HepG2 (cell line): Measurements from ENCODE around the gene ADARB2. TPM values are rescaled to one million over a fixed set of nuclear protein-coding genes. Genes with fewer than 3 reads are reported as not detected.

ENCODE experiments used
- ATAC-seq: fragments of 200-7000 bp; cut with Tn5 transposase; 3 replicates; pipeline ENCODE4 v1.9.1; 2020; ENCODE audit warnings: mild to moderate bottlenecking, moderate library complexity
- BruUV-seq: library from RNA; stranded (reverse); fragments of 400-500 nt; replicated peaks from 2 replicates; lab custom pipeline; 2021; lab: Mats Ljungman, UMichigan
- CTCF ChIA-PET: fragments of 300-600 bp; formaldehyde crosslinking; extraction: SDS; loops from one replicate; lab custom pipeline; 2021; ENCODE audit warnings: low total read pairs, inconsistent platforms, low intra/inter-chr PET ratio; lab: Yijun Ruan, JAX
- POLR2A ChIA-PET: fragments of 350-600 bp; sonication (Branson Sonifier 250); formaldehyde crosslinking; loops from one replicate; lab custom pipeline; 2020; ENCODE audit warnings: antibody characterized with exemption, inconsistent platforms; lab: Yijun Ruan, JAX
- DNase-seq: peaks from one replicate; pipeline ENCODE4 v3.0.0-alpha.2; 2015; ENCODE audit warnings: low spot score
- FAIRE-seq: peaks from 3 replicates; lab custom pipeline; 2011; peaks lifted over from hg19 to GRCh38; lab: Jason Lieb, UNC
- H2AFZ ChIP-seq: one replicate; pipeline ENCODE4 v1.6.1; 2011; ENCODE audit warnings: low read length, inconsistent platforms
- H3K27ac ChIP-seq: fragments of 300-600 bp; 3 replicates; pipeline ENCODE4 v1.8.0; 2011; ENCODE audit warnings: mixed run types, mild to moderate bottlenecking, mixed read lengths, low read length, inconsistent platforms; ENCODE audit not compliant: insufficient read depth; ENCODE audit errors: extremely low read length
- H3K27me3 ChIP-seq, 2 experiments: fragments of 200-600 bp in 1 of 2; 2 replicates in 1 of 2; 3 replicates in 1 of 2; pipeline versions ENCODE4 v1.6.0 to v1.8.0; 2011; ENCODE audit warnings: low read length in 2 of 2, mild to moderate bottlenecking in 2 of 2, moderate library complexity in 2 of 2, inconsistent platforms in 1 of 2; ENCODE audit not compliant: insufficient read depth in 2 of 2, control insufficient read depth in 1 of 2
- H3K36me3 ChIP-seq, 2 experiments: fragments of 200-600 bp in 1 of 2; replicated peaks in 1 of 2; 2 replicates in 1 of 2; 3 replicates in 1 of 2; pipeline versions ENCODE4 v1.5.1 to v1.8.0; 2011; ENCODE audit warnings: low read length in 2 of 2, inconsistent platforms in 1 of 2; ENCODE audit not compliant: insufficient read depth in 2 of 2, control insufficient read depth in 1 of 2
- H3K4me1 ChIP-seq: 2 replicates; pipeline ENCODE4 v1.5.1; 2012; ENCODE audit warnings: low read length, inconsistent platforms; ENCODE audit not compliant: insufficient read depth
- H3K4me2 ChIP-seq: 2 replicates; pipeline ENCODE4 v1.6.0; 2011; ENCODE audit warnings: low read depth, low read length, inconsistent platforms
- H3K4me3 ChIP-seq, 3 experiments: fragments of 200-600 bp in 1 of 3; sonication (generic), shearing (Covaris generic) in 1 of 3; replicated peaks in 1 of 3; 2 replicates each; pipeline ENCODE4 v1.5.1; 2011 to 2016; ENCODE audit warnings: low read length in 3 of 3, inconsistent platforms in 2 of 3, low read depth in 2 of 3, mild to moderate bottlenecking in 2 of 3, control low read depth in 1 of 3, mixed read lengths in 1 of 3; ENCODE audit not compliant: insufficient read depth in 1 of 3
- H3K79me2 ChIP-seq: one replicate; pipeline ENCODE4 v1.6.1; 2011; ENCODE audit warnings: low read length, inconsistent platforms; ENCODE audit not compliant: insufficient read depth
- H3K9ac ChIP-seq: 2 replicates; pipeline ENCODE4 v1.6.0; 2011; ENCODE audit warnings: mild to moderate bottlenecking, low read depth, low read length, inconsistent platforms; ENCODE audit not compliant: insufficient read depth
- H3K9me3 ChIP-seq: 2 replicates; pipeline ENCODE4 v1.5.1; 2012; ENCODE audit warnings: mild to moderate bottlenecking, low read length
- H4K20me1 ChIP-seq: 2 replicates; pipeline ENCODE4 v1.6.0; 2011; ENCODE audit warnings: inconsistent platforms, mild to moderate bottlenecking, low read length, moderate library complexity; ENCODE audit not compliant: insufficient read depth
- CENPX ChIP-seq: sonication (generic); formaldehyde crosslinking; IDR thresholded peaks from 2 replicates; pipeline ENCODE4 v1.9.0; 2021; ENCODE audit warnings: mild to moderate bottlenecking, missing genetic modification reagents, moderate library complexity
- HMGA1 ChIP-seq: sonication (generic); formaldehyde crosslinking; conservative IDR thresholded peaks from 2 replicates; pipeline ENCODE4 v1.4.0; 2020; ENCODE audit warnings: missing genetic modification reagents
- KLF13 ChIP-seq: sonication (generic); formaldehyde crosslinking; IDR thresholded peaks from 2 replicates; pipeline ENCODE4 v1.4.0; 2020; ENCODE audit warnings: mild to moderate bottlenecking, missing genetic modification reagents
- POGK ChIP-seq: sonication (generic); formaldehyde crosslinking; conservative IDR thresholded peaks from 2 replicates; pipeline ENCODE4 v1.8.0; 2022; ENCODE audit warnings: mild to moderate bottlenecking, moderate library complexity, missing genetic modification reagents
- RFXAP ChIP-seq: sonication (generic); formaldehyde crosslinking; IDR thresholded peaks from 2 replicates; pipeline ENCODE4 v1.4.0; 2020; ENCODE audit warnings: missing genetic modification reagents, borderline replicate concordance
- ZBTB7A ChIP-seq: sonication (generic); formaldehyde crosslinking; IDR thresholded peaks from 2 replicates; pipeline ENCODE4 v1.8.0; 2022; ENCODE audit warnings: mild to moderate bottlenecking, missing genetic modification reagents
- ZBTB8A ChIP-seq: sonication (generic); formaldehyde crosslinking; IDR thresholded peaks from 2 replicates; pipeline ENCODE4 v1.4.0; 2020; ENCODE audit warnings: mild to moderate bottlenecking, low read depth, missing genetic modification reagents, borderline replicate concordance
- WGBS: methylation state at CpG from one replicate; pipeline ENCODE4 v1.1.6; 2017; ENCODE audit warnings: low lambda C conversion rate; 5-methylcytosine and 5-hydroxymethylcytosine counted together
- in situ Hi-C: cut with HindIII; loops from 2 replicates; pipeline ENCODE4 v1.10.0; 2017; ENCODE audit warnings: low pct_unique_long_range_greater_than_20kb; ENCODE audit not compliant: extremely low pct_ligation_motif_present
- intact Hi-C: fragments of 100-400 bp; cut with micrococcal nuclease; formaldehyde crosslinking; loops from one replicate; pipeline ENCODE4 v1.10.0; 2022; ENCODE audit not compliant: unreplicated experiment
- polyA plus RNA-seq, 8 experiments: library from polyadenylated mRNA; depleted of rRNA in 3 of 8; stranded (reverse) in 7 of 8; unstranded in 1 of 8; fragments of >200 nt; fragmentation: Illumina TruSeq in 4 of 8; extraction: Trizol in 4 of 8; gene quantifications; 2 replicates each; pipeline versions ENCODE4 v1.2.1 to v1.2.3, GENCODE V29; 2011 to 2016; ENCODE audit warnings: low read depth in 4 of 8, missing spikeins in 1 of 8, mixed read lengths in 1 of 8; ENCODE audit not compliant: insufficient read depth in 1 of 8
- total RNA-seq, 5 experiments: library from RNA; depleted of rRNA; stranded (reverse); fragments of >200 nt; fragmentation: Illumina TruSeq; extraction: Trizol; gene quantifications; 2 replicates each; pipeline ENCODE4 v1.2.3, GENCODE V29; 2016; ENCODE audit warnings: low read depth in 1 of 5
- TF ChIP-seq, protein P1 (sequence below): sonication (generic); formaldehyde crosslinking; conservative IDR thresholded peaks from 2 replicates; pipeline ENCODE4 v1.5.0; 2020; ENCODE audit warnings: missing genetic modification reagents
- TF ChIP-seq, protein P2 (sequence below): sonication (generic); formaldehyde crosslinking; IDR thresholded peaks from 2 replicates; pipeline ENCODE4; 2020; ENCODE audit warnings: missing genetic modification reagents, mild to moderate bottlenecking, borderline replicate concordance
- TF ChIP-seq, protein P3 (sequence below): IDR thresholded peaks from 2 replicates; pipeline ENCODE4 v1.6.1; 2016; ENCODE audit warnings: low read depth
- TF ChIP-seq, protein P4 (sequence below), 2 experiments: sonication (generic) in 1 of 2; formaldehyde crosslinking in 1 of 2; IDR thresholded peaks; 2 replicates each; pipeline versions ENCODE4 v1.4.0 to v1.6.1; 2018 to 2020; ENCODE audit warnings: missing genetic modification reagents in 2 of 2, borderline replicate concordance in 1 of 2, low read depth in 1 of 2, mild to moderate bottlenecking in 1 of 2, missing biosample characterization in 1 of 2

The ADARB2 gene
- total and polyA plus RNA-seq, 2 of the 13 experiments (the other 11 are each of a cell fraction or from before 2014, with no cell fraction given) = not detected

GRCh38 chr10:1552406-1552805, 184.9 kb downstream of the ADARB2 start:
- intact Hi-C loops = no loop called here
- Histone ChIP-seq H4K20me1 (no peaks in the 10 kb centered on the region), H3K9ac (no peak overlapping the region), H3K36me3 (no peaks in the 10 kb centered on the region), H2AFZ (no peak overlapping the region), H3K4me2 (no peak overlapping the region)
- ATAC-seq = no peak
- no peak for FAIRE-seq
- WGBS = 11% methylated on average over 9 of the region's 9 CpGs
- POLR2A ChIA-PET = no interaction called here
- no peak for DNase-seq
- BruUV-seq = no TSS peak
- no peak for TF ChIP-seq KLF13 (CRISPR knock-in tag)
- no peak for TF ChIP-seq POGK
- TF ChIP-seq, protein P1, sequence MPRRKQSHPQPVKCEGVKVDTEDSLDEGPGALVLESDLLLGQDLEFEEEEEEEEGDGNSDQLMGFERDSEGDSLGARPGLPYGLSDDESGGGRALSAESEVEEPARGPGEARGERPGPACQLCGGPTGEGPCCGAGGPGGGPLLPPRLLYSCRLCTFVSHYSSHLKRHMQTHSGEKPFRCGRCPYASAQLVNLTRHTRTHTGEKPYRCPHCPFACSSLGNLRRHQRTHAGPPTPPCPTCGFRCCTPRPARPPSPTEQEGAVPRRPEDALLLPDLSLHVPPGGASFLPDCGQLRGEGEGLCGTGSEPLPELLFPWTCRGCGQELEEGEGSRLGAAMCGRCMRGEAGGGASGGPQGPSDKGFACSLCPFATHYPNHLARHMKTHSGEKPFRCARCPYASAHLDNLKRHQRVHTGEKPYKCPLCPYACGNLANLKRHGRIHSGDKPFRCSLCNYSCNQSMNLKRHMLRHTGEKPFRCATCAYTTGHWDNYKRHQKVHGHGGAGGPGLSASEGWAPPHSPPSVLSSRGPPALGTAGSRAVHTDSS (CRISPR knock-in tag) = no peak
- TF ChIP-seq ZBTB8A = no peak
- TF ChIP-seq, protein P2, sequence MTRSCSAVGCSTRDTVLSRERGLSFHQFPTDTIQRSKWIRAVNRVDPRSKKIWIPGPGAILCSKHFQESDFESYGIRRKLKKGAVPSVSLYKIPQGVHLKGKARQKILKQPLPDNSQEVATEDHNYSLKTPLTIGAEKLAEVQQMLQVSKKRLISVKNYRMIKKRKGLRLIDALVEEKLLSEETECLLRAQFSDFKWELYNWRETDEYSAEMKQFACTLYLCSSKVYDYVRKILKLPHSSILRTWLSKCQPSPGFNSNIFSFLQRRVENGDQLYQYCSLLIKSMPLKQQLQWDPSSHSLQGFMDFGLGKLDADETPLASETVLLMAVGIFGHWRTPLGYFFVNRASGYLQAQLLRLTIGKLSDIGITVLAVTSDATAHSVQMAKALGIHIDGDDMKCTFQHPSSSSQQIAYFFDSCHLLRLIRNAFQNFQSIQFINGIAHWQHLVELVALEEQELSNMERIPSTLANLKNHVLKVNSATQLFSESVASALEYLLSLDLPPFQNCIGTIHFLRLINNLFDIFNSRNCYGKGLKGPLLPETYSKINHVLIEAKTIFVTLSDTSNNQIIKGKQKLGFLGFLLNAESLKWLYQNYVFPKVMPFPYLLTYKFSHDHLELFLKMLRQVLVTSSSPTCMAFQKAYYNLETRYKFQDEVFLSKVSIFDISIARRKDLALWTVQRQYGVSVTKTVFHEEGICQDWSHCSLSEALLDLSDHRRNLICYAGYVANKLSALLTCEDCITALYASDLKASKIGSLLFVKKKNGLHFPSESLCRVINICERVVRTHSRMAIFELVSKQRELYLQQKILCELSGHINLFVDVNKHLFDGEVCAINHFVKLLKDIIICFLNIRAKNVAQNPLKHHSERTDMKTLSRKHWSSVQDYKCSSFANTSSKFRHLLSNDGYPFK (CRISPR knock-in tag) = no peak
- no peak for TF ChIP-seq HMGA1 (CRISPR knock-in tag)
- TF ChIP-seq ZBTB7A (CRISPR knock-in tag) = no peak
- TF ChIP-seq CENPX = no peak
- TF ChIP-seq RFXAP (CRISPR knock-in tag) = no peak
- TF ChIP-seq, protein P3, sequence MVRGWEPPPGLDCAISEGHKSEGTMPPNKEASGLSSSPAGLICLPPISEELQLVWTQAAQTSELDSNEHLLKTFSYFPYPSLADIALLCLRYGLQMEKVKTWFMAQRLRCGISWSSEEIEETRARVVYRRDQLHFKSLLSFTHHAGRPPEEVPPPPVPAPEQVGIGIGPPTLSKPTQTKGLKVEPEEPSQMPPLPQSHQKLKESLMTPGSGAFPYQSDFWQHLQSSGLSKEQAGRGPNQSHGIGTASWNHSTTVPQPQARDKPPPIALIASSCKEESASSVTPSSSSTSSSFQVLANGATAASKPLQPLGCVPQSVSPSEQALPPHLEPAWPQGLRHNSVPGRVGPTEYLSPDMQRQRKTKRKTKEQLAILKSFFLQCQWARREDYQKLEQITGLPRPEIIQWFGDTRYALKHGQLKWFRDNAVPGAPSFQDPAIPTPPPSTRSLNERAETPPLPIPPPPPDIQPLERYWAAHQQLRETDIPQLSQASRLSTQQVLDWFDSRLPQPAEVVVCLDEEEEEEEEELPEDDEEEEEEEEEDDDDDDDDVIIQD (CRISPR knock-in tag) = no peak
- TF ChIP-seq, protein P4, sequence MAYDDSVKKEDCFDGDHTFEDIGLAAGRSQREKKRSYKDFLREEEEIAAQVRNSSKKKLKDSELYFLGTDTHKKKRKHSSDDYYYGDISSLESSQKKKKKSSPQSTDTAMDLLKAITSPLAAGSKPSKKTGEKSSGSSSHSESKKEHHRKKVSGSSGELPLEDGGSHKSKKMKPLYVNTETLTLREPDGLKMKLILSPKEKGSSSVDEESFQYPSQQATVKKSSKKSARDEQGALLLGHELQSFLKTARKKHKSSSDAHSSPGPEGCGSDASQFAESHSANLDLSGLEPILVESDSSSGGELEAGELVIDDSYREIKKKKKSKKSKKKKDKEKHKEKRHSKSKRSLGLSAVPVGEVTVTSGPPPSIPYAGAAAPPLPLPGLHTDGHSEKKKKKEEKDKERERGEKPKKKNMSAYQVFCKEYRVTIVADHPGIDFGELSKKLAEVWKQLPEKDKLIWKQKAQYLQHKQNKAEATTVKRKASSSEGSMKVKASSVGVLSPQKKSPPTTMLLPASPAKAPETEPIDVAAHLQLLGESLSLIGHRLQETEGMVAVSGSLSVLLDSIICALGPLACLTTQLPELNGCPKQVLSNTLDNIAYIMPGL (CRISPR knock-in tag; IDR thresholded peaks at IDR 0.05; ENCODE audit: borderline replicate concordance in 1 of 2, low read depth in 1 of 2) = no peak
- TF ChIP-seq, all 625 proteins: peak for 0
- Histone ChIP-seq H3K79me2 (no peaks in the 10 kb centered on the region), H3K27ac (no peak overlapping the region), H3K4me3 (no peak overlapping the region), H3K9me3 (no peaks in the 10 kb centered on the region), H3K27me3 (peaks cover 0 to 76% of the 10 kb centered on the region in 2 experiments), H3K4me1 (no peaks in the 10 kb centered on the region)
- in situ Hi-C loops = no loop called here
- CTCF ChIA-PET = no interaction called here
